ENCODE data around the gene PDE4D. TPM values are rescaled to one million over a fixed set of nuclear protein-coding genes. Genes with fewer than 3 reads are reported as not detected.
"Not testable (repeated sequence)": the region's sequence is repeated elsewhere in the genome, so short reads cannot be mapped to it uniquely, and the experiment has no call there.

Gene PDE4D
- total RNA-seq, 1 donor from 2014 or later: 44.8 TPM

- peaks cover 0 to 2% of the 10 kb centered on the region in 2 donors for H3K4me1 ChIP-seq
- TF ChIP-seq CTCF (IDR thresholded peaks at IDR 0.05): no peak
- H3K9me3 ChIP-seq: no peaks in the 10 kb centered on the region
- DNase-seq (ENCODE audit: low spot score in 2 of 2): no peak
- no peaks in the 10 kb centered on the region for H3K36me3 ChIP-seq
- H3K27me3 ChIP-seq: no peaks in the 10 kb centered on the region
- intact Hi-C loops (cut with DNase I): no loop called here
- no peak overlapping the region for H3K27ac ChIP-seq
- H3K4me3 ChIP-seq: no peak overlapping the region
Observed at GRCh38 chr5:59061377-59061776, 832.1 kb downstream of the PDE4D start.

- DNase-seq (ENCODE audit: low spot score in 2 of 2): no peak
- peaks cover 0 to 2% of the 10 kb centered on the region in 2 donors for H3K4me1 ChIP-seq
- no peaks in the 10 kb centered on the region for H3K27me3 ChIP-seq
- intact Hi-C loops (cut with DNase I): no loop called here
- no peaks in the 10 kb centered on the region for H3K36me3 ChIP-seq
- no peak overlapping the region for H3K4me3 ChIP-seq
- TF ChIP-seq CTCF (IDR thresholded peaks at IDR 0.05): no peak
- no peak overlapping the region for H3K27ac ChIP-seq
- no peaks in the 10 kb centered on the region for H3K9me3 ChIP-seq
Observed at GRCh38 chr5:59058969-59059687, 834.4 kb downstream of the PDE4D start.

- no peaks in the 10 kb centered on the region for H3K36me3 ChIP-seq
- no peak for DNase-seq (ENCODE audit: low spot score in 2 of 2)
- H3K4me1 ChIP-seq: no peaks in the 10 kb centered on the region
- intact Hi-C loops (cut with DNase I): no loop called here
- no peak for TF ChIP-seq CTCF (IDR thresholded peaks at IDR 0.05)
- no peak overlapping the region for H3K4me3 ChIP-seq
- H3K9me3 ChIP-seq: no peaks in the 10 kb centered on the region
- no peak overlapping the region for H3K27ac ChIP-seq
- no peaks in the 10 kb centered on the region for H3K27me3 ChIP-seq
Observed at GRCh38 chr5:59058237-59058636, 835.3 kb downstream of the PDE4D start.

GRCh38 chr5:59056599-59056998, 836.9 kb downstream of the PDE4D start:
- DNase-seq (ENCODE audit: low spot score in 2 of 2); H3K4me3 ChIP-seq; H3K36me3 ChIP-seq; H3K27ac ChIP-seq; H3K9me3 ChIP-seq; H3K4me1 ChIP-seq; H3K27me3 ChIP-seq; intact Hi-C loops (cut with DNase I): not testable (repeated sequence)

GRCh38 chr5:59055745-59056448, 837.6 kb downstream of the PDE4D start:
- Histone ChIP-seq H3K9me3 (no peaks in the 10 kb centered on the region), H3K4me3 (no peak overlapping the region), H3K27me3 (no peaks in the 10 kb centered on the region), H3K4me1 (no peaks in the 10 kb centered on the region), H3K27ac (no peak overlapping the region), H3K36me3 (no peaks in the 10 kb centered on the region)
- no peak for DNase-seq (ENCODE audit: low spot score in 2 of 2)
- intact Hi-C loops (cut with DNase I): no loop called here
- no peak for TF ChIP-seq CTCF (IDR thresholded peaks at IDR 0.05)

- intact Hi-C loops (cut with DNase I): no loop called here
- TF ChIP-seq CTCF (IDR thresholded peaks at IDR 0.05): no peak
Observed at GRCh38 chr5:59054963-59055528, 838.5 kb downstream of the PDE4D start.

More at GRCh38 chr5:59054963-59055528, 838.5 kb downstream of the PDE4D start:
- Histone ChIP-seq H3K4me3 (no peak overlapping the region), H3K9me3 (no peaks in the 10 kb centered on the region), H3K27ac (no peak overlapping the region), H3K4me1 (no peaks in the 10 kb centered on the region), H3K36me3 (no peaks in the 10 kb centered on the region), H3K27me3 (no peaks in the 10 kb centered on the region)
- DNase-seq (ENCODE audit: low spot score in 2 of 2): no peak
